HG03196 (cell line): Measurements from ENCODE around the gene EMD.
A peak's percentile ranks its signal among the peaks of the same experiment; 100 is the strongest.
"Not testable (repeated sequence)": the region's sequence is repeated elsewhere in the genome, so short reads cannot be mapped to it uniquely, and the experiment has no call there.

Experiments
- ATAC-seq: cut with Tn5 transposase; IDR thresholded peaks from one replicate; pipeline ENCODE4 v1.9.1; 2021; ENCODE audit not compliant: unreplicated experiment

EMD gene

DNA sequence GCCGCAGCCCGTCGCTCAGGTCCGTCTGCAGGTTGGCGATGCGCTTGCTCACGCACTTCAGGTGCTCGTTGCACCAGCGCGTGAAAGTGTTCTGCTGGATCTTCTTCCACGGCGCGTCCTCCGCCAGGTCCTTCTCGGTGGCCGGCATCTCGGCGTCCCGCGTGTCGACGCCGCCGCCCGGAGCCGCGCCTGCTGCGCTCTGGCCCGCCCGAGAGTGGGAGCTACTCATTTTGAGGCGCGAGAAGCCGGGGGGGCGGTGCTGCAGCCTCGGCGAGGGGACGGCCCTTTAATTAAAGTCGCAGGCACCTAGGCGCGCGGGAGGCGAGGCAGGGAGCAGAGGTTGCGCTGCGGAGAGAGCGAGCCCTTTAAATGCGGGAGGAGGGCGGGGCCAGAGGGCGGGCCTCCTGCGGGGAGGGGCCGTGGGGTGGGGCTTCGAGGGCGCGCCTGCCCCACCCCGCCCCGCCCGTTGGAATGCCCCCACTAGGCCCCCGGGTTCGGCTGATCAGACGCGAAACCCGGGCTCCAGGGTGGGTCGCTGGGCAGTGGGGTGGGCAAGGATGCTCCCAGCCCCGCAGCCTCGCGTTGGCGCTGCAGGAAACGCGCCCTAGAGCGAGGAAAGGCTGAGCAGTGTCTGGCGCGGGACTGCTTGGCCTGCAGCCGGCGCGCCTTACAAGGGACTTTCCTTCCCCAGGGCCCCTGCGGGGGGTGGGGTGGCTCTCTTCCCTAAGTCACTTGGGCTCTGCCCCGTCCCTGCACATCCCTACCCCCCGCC, 7.9 kb upstream of the EMD start:
- peak; percentile 67 for ATAC-seq

DNA sequence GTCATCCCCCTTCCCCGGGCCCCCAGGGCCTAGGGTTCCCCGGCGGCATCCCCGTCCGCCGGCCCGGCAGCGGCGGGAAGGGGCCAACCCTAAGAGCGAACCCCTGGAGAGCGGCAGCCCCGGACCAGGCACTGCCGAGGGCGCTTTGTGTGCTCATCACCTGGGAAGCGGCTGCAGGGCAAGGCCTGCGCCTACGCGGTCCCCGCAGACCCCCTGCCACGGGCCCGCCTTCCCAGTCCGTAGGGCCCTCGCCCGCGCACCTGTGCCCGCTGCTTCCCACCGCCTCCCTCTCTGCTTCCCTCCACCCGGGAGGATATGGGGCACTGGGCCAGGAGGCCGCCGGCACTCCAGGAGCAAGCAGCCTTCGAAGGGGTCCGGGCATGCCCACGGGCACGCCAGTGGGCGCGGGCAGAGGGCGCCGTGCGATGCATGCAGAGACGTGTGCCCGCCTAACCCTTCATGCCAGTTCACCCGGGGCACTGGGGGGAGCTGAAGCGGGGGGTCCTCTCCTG, 7.2 kb upstream of the EMD start:
- no peak for ATAC-seq

DNA sequence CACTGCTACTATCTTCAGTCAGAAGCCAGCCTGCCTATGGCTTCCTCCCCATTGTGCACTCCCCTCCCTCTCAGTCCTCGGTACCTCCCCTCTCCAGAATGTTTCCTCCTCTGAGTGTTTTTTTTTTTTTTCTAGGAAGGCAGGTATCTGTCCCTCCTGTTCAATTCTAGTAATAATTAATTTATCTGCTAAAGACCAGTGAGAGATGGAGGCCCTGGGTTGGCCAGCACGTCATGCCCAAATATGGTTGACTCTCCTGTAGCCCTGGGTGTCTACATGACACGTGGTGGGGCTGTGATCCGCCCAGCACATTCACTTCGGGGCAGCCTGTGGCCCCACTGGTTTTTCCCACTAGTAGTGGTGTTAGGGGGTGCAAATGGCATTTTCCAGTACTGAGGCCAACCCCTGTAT, 6.5 kb upstream of the EMD start:
- no peak for ATAC-seq

GRCh38 chrX:154373340-154374306, 5.5 kb upstream of the EMD start:
- no peak for ATAC-seq

DNA sequence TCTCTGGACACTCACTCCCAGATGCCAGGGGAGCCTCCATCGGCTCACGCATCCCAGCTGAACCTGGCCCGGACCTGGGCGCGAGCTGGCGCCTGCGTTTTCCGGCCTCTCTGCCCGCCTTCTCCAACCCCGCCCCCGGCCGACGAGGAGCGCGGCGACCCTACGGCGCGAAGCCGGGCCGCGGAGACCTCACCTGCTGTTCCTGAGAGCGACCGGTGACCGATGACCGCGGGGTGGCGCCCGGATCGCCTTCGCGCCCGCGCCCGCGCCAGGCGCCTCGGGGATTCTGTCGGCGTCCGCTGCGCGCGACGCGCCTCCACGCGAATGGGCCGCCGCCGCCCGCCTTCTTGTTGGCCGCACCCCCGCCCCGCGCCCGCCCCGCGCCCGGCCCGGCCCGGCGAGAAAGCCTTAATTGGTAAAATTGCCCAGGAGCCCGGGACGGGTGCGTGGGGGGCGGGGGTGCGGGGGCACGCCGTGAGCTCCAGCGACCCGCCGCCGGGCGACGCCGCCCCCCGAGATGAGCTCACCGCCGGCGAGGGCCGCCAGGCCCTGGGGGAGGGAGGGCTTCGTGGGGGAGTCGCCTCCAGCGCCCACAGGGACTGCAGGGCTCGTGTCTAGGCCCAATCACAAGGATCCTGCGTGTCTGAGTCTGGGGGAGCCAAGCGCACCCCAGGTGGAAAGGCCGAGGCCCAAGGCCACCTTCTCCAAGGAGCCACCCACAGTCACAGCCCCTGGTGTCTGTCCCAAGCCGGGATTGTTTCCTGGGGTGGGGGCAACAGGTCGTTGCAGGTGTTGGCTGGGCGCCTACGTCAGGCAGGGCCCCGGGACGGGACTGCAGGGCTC, 4.6 kb upstream of the EMD start, which contains the start of gene FLNA:
TSS of gene FLNA (minus strand) at position 322 of the 843 bp plus-strand sequence. CDS start 3,389 bp downstream, outside the sequence.
- ATAC-seq: no peak

DNA sequence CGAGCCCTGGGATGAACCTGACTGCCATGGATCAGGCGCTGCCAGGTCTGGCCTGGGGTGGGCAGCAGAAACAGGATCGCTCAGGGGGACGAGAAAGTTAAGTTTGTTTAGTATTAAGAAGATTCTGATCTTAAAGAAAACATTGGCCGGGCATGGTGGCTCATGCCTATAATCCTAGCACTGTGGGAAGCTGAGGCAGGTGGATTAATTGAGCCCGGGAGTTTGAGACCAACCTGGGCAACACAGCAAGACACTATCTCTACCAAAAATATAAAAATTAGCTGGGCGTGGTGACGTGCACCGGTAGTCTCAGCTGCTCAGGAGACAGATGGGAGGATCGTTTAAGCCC, 4.0 kb upstream of the EMD start:
- ATAC-seq: no peak

DNA sequence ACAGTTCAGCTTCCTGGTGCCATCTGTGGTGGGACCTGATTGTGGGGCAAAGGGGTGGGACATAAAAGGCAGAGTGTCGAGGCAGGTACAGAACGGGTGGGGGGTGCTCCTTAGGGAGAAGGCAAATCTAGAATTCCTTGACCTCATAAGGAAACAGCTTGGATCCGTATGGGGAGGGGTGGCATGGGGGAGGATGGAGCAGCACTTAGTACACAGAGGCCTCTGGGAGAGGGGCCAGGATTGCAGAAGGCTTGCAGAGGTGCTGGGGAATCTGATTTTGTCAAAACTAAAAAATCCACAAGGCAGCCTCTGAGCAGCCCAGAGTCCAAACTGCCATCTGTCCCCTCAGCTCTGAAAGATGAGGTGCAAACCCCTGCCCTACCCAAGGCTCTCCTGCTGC, 2.3 kb upstream of the EMD start:
- ATAC-seq: no peak

DNA sequence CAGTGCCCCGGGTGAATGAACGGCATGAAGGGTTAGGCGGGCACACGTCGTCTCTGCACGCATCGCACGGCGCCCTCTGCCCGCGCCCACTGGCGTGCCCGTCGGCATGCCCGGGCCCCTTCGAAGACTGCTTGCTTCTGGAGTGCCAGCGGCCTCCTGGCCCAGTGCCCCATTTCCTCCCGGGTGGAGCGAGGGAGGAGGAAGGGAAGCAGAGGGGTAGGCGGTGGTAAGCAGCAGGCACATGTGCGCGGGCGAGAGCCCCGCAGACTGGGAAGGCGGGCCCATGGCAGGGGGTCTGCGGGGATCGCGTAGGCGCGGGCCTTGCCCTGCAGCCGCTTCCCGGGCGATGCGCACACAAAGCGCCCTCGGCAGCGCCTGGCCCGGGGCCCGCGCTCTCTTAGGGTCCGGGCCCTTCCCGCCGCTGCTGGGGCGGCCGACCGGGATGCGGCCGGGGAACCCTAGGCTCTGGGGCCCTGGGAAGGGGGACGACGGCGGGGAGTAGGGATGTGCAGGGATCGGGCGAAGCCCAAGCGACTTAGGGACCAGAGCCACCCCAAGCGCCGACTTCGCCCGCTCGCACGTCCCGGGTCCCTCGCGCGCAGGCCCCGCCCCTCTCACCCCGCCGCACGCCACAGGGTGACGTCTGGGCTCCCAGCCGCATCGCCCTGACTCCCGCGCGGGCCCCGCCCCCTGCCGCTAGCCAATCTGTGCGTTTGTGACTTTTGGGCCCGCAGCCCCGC, 866 bp upstream of the EMD start:
- ATAC-seq: peak; percentile 1

GRCh38 chrX:154379569-154379951, 465 bp downstream of the EMD start:
- peak; percentile 0 for ATAC-seq

DNA sequence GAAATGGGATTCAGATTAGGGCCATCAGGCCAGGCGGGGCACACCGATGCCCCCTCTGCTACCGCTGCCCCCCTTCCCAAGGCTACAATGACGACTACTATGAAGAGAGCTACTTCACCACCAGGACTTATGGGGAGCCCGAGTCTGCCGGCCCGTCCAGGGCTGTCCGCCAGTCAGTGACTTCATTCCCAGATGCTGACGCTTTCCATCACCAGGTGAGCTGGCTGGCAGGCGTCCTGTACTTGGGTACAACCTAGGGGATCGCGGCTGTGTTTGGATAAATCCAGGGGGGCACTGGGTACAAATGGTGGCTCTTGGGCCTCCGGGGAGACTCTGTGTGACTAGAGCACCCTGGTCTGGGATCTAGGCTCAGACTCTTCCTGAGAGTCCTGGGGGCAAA, 1.1 kb downstream of the EMD start:
- ATAC-seq: no peak

GRCh38 chrX:154380787-154381186, 1.7 kb downstream of the EMD start:
- no peak for ATAC-seq

GRCh38 chrX:154381271-154381670, 2.2 kb downstream of the EMD start:
- no peak for ATAC-seq

GRCh38 chrX:154382483-154383069, 3.5 kb downstream of the EMD start:
- no peak for ATAC-seq

- no peak for ATAC-seq
These were observed 4.5 kb downstream of the EMD start for GRCh38 chrX:154383359-154384283.

DNA sequence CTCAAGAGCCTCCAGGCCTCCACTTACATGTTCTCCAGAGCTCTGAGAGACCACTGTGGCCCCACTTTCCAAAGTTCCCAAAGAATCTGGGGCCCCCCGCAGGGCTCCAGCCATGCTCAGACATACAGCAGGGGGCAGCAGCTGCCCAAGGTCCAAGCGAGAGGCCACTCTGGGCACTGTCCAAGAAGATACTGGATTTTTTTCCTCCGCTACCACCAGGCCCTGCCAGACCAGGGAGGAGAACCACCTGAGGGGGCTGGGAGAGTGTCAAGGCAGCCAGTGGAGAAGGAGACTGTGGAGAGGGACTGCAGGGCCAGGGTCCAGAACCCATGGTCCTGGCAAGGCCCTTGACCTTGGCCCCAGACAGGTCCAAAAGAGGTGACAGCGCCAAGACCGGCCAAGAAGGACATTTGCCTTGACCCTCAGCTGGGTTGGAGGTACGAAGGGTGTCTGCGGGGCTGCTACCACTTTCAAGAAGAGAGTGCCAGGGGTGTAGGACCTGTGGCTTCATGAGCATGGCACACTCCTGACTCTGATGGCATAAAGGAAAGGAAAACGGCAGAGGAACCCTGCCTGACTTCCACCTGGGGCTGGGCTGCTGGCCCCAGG, 5.3 kb downstream of the EMD start:
- no peak for ATAC-seq

- ATAC-seq: not testable (repeated sequence)
These were observed 9.0 kb downstream of the EMD start for GRCh38 chrX:154388094-154388493.

DNA sequence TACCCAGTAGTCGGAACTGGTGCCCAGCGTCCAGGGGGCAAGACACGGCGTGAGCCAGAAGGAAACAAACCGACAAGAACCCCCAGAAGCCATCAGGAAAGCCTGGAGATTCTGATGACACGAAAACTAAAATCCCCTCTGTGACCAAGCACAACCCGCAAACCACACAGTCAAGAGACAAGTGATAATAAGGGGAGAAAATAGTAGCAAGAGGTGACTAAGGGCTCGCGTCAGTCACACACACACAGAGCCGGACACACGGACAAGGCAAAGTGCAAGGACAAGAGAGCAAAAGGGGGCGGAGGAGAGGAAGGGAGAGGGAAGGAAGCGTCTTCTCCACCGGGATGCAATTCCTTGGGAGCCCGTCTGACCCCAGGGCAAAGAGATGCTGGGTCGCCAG, 9.6 kb downstream of the EMD start:
- ATAC-seq: not testable (repeated sequence)
